Tongue (tissue), 2 donors: ENCODE results near the gene PAM16. TPM values are rescaled to one million over a fixed set of nuclear protein-coding genes. Genes with fewer than 3 reads are reported as not detected.
A peak's percentile ranks its signal among the peaks of the same experiment; 100 is the strongest.

Experiments
- DNase-seq: peaks from one replicate; pipeline ENCODE4 v3.0.0-alpha.2; 2015
- total RNA-seq: library from RNA; depleted of rRNA; stranded (reverse); fragments of >200 nt; gene quantifications from one replicate; pipeline ENCODE4 v1.2.3, GENCODE V29; 2014

Gene PAM16
- total RNA-seq, 1 donor from 2014 or later, result 16.9 TPM

DNA sequence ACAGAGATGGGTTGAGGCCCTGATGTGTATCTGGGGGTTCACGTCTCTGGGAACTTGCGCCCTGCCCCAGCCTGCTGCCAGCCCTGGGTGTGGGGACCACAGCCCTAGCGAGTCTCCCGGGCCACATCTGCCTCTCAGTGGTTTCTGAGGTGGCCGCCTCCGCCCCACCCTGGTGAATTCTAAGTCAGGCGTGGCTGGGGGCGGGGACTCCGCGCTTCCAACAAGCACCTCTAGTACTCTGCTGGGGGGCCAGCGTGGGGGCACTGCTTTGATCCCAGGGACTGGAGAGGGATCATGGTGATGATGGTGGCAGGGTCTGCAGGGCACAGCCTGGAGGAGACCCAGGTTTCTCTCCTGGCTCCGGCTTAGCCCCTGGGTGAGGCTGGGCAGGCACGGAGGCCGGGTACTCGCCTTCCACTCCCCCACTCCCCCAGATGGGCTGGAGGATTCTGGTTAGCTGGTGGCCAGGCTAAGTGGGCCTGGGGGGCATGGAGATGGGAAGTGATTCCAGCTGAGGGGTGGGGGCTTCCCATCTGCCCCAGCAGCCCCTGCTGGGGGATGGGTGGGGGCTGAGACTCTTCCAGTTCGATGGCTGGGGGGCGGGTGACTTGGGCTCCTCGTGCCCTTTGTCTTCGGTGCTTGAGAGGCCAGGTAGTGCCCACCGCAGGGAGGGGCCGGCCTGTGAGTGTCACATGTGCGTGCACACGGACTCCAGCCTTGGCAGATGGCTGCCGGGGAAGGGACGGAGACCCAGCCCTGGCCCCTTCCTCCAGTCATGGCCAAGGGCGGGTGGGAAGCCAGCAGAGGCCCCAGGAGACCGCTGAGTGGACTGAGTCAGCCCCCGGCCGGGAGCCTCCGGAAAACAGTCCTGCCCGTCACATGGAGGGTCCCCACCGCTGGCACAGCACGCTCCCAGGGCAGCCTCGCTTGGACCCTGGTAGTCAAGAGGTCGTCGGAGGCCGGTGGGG lies 31.4 kb downstream of the PAM16 start:
- no peak for DNase-seq

DNA sequence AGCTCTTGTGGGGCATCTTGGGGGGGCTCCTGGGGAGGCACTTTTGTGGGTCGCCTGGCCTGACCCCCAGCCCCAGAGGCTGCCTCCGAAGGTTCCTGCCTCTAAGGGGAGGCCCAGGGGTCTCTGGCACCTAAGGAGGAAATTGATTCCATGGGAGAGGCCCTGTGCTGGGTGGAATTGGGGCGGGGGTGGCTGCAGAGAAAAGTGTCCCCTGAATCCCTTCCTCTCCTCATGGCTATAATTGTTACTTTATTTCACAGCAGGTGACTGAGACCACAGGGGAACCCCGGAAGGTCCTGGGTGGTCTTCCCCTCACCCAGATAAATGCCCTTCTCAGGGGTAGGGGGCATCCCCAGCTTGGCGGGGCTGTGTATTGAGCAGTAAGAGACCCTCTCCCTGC lies 32.2 kb downstream of the PAM16 start:
- no peak for DNase-seq

DNA sequence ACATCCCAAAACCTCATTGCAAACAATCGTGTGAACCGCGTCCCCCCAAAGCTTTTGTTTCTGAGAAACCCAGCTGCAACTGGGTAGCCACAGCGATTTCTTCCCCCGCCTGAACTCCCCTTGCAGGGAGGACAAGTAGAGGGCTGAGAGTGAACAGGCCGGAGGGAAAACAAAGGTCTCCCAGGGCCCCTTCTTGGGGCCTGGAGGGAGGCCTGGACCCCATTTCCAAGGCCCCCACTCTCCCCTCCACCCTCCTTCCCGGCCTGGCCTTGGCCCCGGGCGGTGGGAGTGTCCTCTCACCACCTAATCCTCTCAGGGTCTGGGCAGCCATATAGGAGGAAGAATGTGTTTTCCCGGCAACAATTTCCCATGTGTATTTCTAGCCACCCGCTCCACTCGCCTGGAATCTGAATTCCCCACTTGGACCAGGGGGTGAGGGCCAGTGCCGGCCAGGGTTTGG lies 32.6 kb downstream of the PAM16 start:
- no peak for DNase-seq

DNA sequence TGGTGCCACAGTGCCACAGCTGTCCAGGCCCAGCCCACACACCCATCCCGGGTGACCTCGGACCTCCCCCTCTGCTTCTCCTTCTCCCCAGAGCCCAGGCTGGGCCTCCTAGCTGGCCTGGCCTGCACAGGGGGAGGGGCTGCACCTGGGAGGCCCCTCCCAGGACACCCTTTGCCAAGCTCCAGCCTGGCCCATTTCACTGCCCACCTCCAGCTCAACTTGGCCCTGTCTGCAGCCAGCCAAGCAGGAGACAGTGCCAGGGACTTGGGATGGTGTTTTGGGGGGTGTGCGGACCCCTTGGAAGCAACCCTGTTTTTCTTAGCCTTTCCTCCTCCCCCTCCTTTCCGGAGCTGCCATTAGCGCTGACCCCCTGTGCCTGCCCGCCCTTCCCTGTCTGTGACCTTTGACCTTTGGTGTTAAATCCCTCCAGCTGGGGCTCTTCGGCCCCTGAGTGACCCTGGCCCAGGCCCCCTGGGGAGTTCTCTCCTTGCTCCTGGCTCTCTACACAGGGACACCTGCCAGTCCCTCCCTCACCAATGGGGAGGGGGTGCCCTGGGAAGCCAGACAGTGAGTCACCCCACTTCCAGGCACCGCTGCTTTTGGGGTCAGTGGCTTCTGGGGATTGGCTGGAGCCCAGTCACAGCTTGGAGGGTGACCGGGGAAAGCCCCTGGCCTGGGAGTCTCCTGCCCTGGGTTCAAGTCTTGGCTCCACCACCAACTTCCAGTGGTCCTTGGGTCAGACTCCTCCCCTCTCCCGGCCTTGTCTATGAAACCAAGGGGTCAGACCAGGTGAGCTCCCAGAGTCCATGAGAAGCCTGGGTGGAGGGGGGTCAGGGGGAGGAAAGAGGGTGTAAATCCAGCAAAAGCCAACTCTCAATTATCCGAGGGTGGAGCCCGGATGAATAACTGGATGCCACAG lies 33.3 kb downstream of the PAM16 start:
- DNase-seq, result no peak

DNA sequence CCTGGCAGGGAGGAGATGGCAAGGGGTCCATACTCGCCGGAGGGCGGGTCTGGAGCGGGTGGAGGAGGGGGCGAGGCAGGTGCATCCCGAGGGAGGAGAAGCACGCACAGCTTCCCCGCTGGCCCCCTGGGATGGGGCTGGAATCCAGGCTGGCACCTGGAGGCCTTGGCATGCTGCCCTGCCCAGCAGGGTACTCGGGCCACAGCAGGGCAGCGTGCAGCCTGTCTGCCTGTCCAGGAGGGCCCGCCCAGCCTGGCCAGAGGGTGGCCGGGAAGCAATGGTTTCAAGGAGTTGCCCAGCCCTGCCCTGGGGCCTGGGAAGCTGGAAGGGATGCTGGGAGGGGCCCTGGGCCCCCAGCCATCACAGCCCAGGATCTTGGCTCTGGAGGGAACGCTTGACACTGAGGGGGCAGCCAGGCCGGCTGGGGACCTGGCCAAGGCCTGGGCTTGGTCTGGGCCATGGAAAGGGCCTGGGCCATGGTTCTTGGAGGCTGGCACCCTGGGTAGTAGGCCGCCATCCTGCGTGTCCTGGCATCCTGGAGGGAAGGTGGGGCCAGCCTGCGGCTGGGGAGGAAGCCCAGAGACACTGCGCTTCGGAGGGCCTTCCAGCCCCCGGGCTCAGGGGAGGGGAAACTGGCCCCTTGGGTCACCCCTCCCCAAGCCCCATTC lies 34.1 kb downstream of the PAM16 start:
- DNase-seq, result no peak

DNA sequence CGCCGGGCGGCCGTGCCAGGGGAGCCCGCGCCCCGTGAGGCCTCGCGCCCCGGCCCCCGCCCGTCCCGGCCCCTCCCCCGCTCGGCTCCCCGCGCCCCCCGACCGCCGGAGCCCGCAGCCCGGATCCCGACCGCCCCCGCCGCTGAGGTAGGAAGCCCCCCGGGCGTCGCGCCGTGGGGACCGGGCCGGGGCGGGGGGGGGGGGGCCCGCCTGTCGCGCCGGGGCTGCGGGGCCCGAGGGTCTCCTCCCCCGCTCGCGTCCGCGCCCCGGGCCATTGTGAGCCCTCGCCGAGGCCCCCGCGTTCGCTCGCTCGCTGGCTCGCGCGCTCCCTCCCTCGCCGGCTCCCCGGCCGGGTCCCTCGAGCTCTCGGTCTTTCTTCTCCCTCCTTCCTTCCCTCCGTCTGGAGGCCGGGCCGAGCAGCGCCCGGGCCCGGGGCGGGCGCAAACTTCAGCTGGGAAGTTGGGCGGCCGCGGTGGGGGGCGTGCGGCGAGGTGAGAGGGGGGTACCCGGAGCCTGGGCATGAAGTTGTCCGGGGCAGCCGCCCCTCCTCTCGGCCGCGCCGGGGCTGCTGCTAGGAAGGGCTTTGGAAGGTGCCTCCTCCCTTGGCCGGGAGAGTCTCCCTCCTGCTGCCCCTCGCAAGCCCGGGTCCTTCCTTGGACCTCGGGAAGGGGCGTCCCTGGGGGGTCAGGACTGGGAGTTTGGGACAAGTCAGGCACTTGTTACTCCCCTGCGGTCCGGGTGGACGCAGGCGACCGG lies 34.8 kb downstream of the PAM16 start:
- DNase-seq, result no peak

DNA sequence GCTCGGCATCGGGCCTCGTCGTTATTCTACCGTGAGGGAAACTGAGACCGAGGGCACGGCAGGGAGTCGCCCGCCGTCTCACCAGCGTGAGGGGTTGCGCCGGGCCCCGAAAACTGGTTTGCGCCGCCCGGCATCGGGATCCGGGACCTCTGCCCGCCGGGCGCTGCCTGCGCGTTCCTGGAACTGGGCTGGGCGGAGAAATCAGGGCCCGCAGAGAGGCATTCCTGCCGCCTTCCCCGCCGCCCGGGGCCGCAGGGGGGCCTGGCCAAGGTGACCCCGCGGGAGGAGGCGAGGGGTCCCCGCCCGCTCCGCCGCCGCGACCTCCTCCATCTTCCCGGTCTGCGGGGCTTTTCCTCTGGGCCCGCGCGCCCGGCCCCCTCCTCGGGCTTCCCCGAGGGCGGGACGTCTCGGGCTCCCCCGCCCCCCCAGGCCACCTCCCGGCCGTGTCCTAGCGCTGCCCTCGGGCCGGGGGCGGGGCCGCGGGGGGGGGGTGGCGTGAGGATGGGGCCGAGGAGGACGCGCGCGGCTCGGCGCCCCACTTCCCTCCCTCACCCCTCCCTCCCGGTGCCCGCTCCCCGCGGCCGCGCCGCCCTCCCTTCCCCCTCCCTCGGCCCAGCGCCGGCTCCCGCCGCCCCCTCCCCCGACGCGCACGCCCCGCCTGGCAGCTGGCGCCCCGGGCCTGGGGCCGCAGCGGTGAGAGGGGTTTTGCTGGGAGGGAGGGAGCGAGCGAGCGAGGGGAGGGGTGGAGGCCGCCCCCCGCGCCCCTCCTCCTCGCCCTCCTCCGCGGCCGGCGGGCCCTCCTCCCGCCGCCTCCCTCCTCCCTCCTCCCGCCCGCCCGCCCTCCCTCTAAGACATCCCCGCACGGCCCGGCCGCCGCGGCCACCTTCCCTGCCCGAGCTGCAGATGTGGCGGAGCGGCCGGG lies 35.7 kb downstream of the PAM16 start, which contains the start of gene GLIS2:
Gene GLIS2 (plus strand): TSS at position 882 of the 922 bp plus-strand sequence. CDS start 16,214 bp downstream, outside the sequence.
- DNase-seq, result peak; percentile 95

DNA sequence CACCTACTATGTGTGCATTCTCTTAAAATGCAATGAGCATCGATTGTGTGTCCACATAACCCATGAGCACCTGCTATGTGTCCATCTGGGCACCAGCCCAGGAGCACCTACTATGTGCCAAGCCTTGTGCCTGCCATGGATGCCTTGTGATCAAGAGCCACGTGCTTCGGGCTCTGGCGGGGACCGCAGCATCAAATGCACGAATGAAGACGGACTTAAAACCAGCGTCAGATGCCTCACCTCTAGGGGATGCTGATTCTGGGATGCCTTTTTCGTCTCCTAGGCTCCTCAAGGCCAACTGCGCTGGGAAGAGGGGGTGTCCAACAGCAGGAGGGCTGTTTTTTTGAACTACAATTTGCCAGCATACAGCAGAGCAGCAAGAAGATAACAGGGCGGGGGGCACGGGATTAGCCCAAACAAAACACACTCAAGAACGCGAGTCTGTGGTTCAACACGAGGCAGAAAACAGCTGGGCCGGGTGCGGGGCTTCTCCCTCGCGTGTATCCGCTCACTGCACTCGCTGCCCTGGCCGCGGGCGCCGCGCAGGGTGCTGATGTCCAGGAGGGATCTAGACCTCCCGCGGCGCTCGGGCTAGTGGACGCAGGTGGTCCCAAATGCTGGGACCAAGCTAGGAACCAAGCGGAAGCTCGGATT lies 36.5 kb downstream of the PAM16 start:
- no peak for DNase-seq

DNA sequence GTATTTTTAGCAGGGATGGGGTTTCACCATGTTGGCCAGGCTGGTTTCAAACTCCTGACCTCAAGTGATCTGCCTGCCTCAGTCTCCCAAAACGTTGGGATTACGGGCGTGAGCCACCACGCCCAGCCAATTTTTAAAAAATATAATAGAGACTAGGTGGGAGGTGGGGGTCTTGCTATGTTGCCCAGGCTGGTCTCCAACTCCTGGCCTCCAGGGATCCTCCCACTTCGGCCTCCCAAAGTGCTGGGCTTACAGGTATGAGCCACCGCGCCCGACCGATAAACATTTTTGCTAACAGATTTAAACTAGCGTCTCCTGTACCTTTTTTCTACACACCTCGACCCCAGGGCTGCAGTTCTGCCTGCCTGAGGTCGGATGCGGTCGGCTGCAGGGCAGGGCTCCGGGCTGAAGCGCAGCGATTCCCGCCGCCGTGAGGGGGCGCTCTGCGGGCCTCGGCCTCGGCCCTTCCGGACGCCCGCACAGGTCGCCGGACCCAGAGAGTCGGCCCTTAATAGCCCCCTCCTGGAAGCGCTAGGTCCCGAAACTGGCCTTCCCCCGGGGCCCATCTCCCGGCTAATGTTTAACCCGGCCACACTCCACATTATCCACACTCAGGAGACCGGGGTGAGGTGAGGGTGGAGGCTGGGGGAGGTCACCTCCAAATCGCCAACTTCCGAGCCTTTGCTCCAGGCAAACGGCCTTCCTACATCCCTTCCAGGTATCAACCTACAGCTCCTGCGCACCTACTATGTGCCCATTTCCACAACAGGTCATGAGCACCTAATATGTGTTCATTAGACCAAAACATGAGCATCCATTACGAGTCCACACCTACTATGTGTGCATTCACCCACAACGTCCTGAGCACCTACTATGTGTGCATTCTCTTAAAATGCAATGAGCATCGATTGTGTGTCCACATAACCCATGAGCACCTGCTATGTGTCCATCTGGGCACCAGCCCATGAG lies 37.3 kb downstream of the PAM16 start:
- DNase-seq, result peak; percentile 34

DNA sequence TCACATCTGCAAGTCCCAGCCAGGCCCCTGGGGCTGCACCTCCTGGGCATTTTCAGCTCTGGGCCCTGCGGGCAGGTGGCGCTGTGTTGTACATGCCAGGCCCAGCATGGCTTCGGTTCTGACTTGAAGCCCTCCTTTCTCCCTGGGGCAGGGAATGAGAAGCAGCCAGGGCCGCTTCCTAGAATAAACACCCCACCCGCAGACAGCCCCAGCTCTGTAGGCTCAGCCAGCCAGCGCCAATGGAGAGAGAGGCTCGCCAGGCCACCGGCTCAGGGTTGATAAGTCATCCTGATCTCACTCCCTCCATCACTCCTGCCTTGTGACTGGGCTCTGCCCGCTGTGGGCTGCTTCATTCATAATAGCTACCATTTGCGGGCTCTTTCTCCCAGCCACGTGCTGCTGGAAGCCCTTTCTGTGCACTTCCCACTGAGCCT lies 41.3 kb downstream of the PAM16 start:
- DNase-seq, result peak; percentile 40

DNA sequence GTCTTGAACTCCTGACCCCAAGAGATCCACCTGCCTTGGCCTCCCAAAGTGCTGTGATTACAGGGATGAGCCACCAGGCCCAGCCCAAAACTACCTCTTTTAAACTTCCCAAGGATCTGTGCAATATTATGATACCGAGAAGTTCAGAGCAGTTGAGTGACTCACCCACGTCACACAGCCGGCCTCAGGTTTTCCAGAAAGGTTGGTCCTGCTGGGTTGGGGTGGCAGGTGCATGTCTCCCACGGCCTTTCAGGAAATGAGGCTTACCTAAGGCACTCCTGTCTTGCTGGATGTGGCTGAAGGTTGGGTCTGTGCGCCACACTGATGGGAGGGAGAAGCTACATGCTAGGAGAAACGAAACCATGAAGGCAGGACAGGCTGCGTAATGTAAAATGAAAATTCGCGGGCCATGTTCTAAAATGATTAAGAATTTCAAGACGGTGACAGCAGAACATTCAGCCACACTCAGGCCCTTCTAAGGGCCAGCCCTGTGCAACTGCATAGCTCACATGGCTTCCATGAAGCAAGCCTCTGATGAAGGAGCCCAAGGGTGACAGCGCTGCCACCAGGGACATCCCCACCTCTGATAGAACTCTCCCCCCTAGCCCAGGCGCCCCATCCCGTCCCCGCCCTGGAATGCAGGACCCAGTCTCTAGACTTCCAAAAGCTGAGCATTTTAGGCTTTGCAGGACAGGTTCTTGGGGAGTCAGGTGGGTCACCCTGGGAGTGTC lies 41.9 kb downstream of the PAM16 start:
- DNase-seq, result no peak

DNA sequence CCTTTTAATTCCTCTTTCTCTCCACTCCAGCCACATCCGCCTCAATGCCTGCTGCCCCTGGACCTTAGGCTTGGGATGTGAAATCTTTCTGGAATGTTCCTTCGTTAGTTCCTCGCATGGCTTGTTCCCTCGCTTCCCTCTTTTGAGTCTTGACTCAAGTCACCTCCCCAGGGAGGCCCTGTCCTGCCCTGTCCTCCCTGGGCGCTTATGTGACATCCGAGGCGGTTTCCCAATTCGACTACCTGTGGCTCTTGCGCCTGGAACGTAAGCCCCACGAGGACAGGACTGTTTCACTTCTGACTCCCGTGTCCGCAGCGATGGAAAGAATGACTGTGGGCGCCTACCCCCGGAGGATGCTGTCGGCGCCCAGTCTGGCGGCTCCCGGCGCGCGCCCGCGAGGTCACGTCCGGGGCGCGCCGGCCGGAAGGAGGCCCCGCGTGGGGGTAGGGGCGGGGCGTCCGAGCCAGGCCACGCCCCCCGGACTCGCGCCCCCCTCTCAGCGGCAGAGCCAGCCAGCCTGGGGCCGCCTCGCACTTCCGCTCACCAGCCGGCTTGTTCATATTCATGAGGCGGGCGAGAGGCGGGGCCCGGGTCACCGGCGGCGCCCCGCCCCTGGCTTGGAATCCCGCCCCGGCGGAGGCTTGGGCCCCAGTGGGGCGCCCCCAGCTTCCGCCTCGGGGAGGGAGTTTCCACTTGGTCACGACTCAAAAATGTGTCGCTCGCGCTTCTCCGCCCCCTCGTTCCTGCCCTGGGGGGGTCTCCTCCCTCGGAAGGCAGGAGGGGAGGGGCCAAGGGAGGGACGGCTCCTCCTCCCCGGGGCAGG lies 43.7 kb downstream of the PAM16 start:
- peak; percentile 96 for DNase-seq

DNA sequence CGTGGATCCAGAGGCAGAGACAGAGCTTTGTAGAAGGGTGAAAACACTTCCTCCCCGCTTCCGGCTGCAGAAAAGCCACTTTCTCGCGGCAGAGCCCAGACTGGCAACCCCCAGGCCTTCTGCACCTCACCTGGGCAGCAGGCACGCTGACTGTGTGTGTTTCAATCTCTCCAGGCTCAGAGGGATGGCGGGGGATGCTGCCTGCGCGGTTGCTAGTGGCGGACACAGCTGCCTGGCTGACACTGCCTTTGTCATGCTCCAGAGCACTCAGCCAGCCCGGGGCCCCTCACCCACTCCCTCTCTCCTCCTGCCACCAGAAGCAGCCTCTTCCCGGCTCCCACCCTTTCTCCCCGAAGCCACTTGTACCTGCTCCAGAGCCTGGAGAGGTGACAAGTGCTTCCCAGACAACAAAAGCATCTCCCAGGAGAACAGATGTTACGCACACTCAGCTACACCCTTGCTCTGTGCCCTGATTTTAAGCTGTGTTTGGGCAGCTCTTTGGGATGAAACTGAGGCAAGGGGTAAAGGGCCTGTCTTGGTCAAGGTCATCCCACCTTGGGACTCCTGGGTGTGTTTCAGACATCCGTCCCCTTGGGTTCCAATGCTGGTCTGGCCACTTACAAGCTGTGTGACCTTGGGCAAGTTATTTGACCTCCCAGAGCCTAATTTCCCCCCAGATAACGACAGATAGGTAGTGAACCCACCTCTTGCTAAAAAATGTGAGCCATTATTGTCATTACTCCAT lies 44.5 kb downstream of the PAM16 start:
- DNase-seq, result peak; percentile 41

DNA sequence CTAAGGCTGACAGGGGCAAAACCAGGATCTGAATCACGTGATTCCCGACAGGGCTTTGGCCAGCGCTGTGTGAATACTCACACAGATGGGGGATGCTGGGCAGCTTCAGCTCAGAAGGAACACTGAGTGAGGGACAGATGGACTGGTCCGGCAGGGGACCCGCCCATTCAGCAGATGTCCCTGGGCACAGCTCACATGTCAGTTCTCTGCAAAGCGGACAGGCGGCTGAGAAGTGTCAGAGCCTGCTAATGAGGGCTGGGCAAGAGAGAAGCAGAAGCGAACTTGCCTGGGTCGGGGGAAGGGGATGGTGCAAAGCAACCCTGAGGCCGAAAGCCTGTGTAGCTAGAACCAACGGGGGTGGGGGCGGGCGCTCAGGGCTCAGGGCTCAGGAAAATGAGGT lies 47.1 kb downstream of the PAM16 start:
- DNase-seq, result peak; percentile 83

DNA sequence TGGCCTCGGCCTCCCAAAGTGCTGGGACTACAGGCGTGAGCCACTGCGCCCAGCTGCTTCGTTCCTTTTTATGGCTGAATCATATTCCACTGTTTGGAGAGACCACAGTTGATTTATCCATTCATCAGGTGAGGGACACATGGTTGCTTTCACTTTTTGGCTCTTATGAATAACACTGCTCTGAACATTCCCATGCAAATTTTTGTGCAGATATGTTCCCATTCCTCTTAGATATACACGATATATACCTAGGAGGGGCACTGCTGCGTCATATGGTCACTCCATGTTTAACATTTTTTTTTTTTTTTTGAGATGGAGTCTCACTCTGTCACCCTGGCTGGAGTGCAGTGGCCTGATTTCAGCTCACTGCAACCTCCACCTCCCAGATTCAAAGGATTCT lies 49.2 kb downstream of the PAM16 start:
- DNase-seq, result no peak

DNA sequence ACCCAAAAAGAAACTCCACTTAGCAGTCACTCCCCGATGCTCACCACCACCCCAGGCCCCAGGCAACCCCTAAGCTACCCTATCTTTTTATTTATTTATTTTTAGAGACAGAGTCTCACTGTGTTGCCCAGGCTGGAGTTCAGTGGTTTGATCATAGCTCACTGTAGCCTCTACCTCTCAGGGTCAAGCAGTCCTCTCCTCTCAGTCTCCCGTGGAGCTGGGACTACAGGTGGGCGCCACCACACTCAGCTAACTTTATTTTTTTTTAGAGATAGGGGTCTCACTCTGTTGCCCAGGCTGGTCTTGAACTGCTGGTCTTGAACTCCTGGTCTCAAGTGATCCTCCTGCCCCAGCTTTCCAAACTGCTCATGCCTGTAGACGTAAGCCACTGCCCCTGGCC lies 49.9 kb downstream of the PAM16 start:
- no peak for DNase-seq
